GM15510 (cell line): ENCODE results near the gene EXOC4.

ENCODE experiments used
- POLR2A ChIP-seq: IDR thresholded peaks from 3 replicates; pipeline ENCODE4 v1.6.1; 2011; ENCODE audit warnings: borderline replicate concordance; ENCODE audit not compliant: insufficient read length; ENCODE audit errors: extremely low read depth

EXOC4 gene

GRCh38 chr7:133339772-133340171 is 86.9 kb downstream of the EXOC4 start:
- no peak for TF ChIP-seq POLR2A

GRCh38 chr7:133344275-133344674 is 91.4 kb downstream of the EXOC4 start:
- no peak for TF ChIP-seq POLR2A

GRCh38 chr7:133345690-133346421 is 93.0 kb downstream of the EXOC4 start:
- TF ChIP-seq POLR2A = no peak

GRCh38 chr7:133348250-133348649 is 95.4 kb downstream of the EXOC4 start:
- TF ChIP-seq POLR2A = no peak

- no peak for TF ChIP-seq POLR2A
Observed at GRCh38 chr7:133349101-133349500, 96.2 kb downstream of the EXOC4 start.

- TF ChIP-seq POLR2A = no peak
Observed at GRCh38 chr7:133352430-133352829, 99.6 kb downstream of the EXOC4 start.

- TF ChIP-seq POLR2A = no peak
Observed at GRCh38 chr7:133353775-133354174, 100.9 kb downstream of the EXOC4 start.

- TF ChIP-seq POLR2A = no peak
Observed at GRCh38 chr7:133354546-133355324, 101.9 kb downstream of the EXOC4 start.

GRCh38 chr7:133355325-133355708 is 102.4 kb downstream of the EXOC4 start:
- TF ChIP-seq POLR2A = no peak

GRCh38 chr7:133355822-133356221 is 102.9 kb downstream of the EXOC4 start:
- no peak for TF ChIP-seq POLR2A

- no peak for TF ChIP-seq POLR2A
Observed at GRCh38 chr7:133358708-133359107, 105.8 kb downstream of the EXOC4 start.

- no peak for TF ChIP-seq POLR2A
Observed at GRCh38 chr7:133359449-133359848, 106.6 kb downstream of the EXOC4 start.

GRCh38 chr7:133360201-133360600 is 107.3 kb downstream of the EXOC4 start:
- TF ChIP-seq POLR2A = no peak

- TF ChIP-seq POLR2A = no peak
Observed at GRCh38 chr7:133361806-133362205, 108.9 kb downstream of the EXOC4 start.

GRCh38 chr7:133364959-133365690 is 112.2 kb downstream of the EXOC4 start:
- no peak for TF ChIP-seq POLR2A
